Stomach (tissue), 4 donors: ENCODE results near the gene OTOG.

ENCODE experiments used
- CTCF ChIP-seq, 7 experiments: fragments of 450-650 bp in 4 of 7; fragments of 200-600 bp in 3 of 7; sonication (generic) in 3 of 7; IDR thresholded peaks; one replicate each; pipeline ENCODE4 v1.5.1; 2016 to 2019; ENCODE audit warnings: antibody characterized with exemption in 7 of 7, control low read depth in 2 of 7, mild to moderate bottlenecking in 1 of 7
- POLR2A ChIP-seq, 4 donors: fragments of 450-650 bp; IDR thresholded peaks; one replicate each; pipeline ENCODE4 v1.6.1; 2016; ENCODE audit warnings: antibody characterized with exemption in 4 of 4, control low read depth in 2 of 4, mild to moderate bottlenecking in 1 of 4, moderate library complexity in 1 of 4
- POLR2AphosphoS5 ChIP-seq, 3 donors: sonication (generic); formaldehyde crosslinking; IDR thresholded peaks; one replicate each; pipeline ENCODE4 v1.6.1; 2016; ENCODE audit warnings: antibody characterized with exemption in 3 of 3

GRCh38 chr11:17543574-17544180, 3.4 kb upstream of the OTOG start:
- TF ChIP-seq CTCF (IDR thresholded peaks at IDR 0.05) (no peak), POLR2A (IDR thresholded peaks at IDR 0.05) (no peak), POLR2AphosphoS5 (IDR thresholded peaks at IDR 0.05) (no peak)
